Heart left ventricle (tissue), 16 donors: ENCODE measurements around the gene CIPC. TPM values are rescaled to one million over a fixed set of nuclear protein-coding genes. Genes with fewer than 3 reads are reported as not detected.
A peak's percentile ranks its signal among the peaks of the same experiment; 100 is the strongest.

Experiments
- ATAC-seq, 4 donors: fragments of 200-7000 bp; cut with Tn5 transposase; one replicate each; pipeline ENCODE4 v1.9.1; 2020 to 2022; ENCODE audit warnings: moderate library complexity in 4 of 4, mild to moderate bottlenecking in 3 of 4, moderate number of reproducible peaks in 1 of 4
- DNase-seq, 5 donors: peaks; one replicate each; pipeline ENCODE4 v3.0.0-alpha.2; 2020
- H3K27ac ChIP-seq, 12 donors: fragments of 200-600 bp; sonication (generic) in 4 of 12; one replicate each; pipeline versions ENCODE4 v1.5.0 to v1.8.0; 2016 to 2022; ENCODE audit warnings: mild to moderate bottlenecking in 2 of 12
- H3K27me3 ChIP-seq, 9 donors: fragments of 200-600 bp; sonication (generic) in 2 of 9; one replicate each; pipeline versions ENCODE4 v1.5.1 to v1.8.0; 2016 to 2022; ENCODE audit warnings: mild to moderate bottlenecking in 3 of 9
- H3K36me3 ChIP-seq, 9 donors: fragments of 200-600 bp; sonication (generic) in 2 of 9; one replicate each; pipeline versions ENCODE4 v1.5.0 to v1.8.0; 2018 to 2022; ENCODE audit warnings: mild to moderate bottlenecking in 2 of 9
- H3K4me1 ChIP-seq, 12 donors: fragments of 200-600 bp; sonication (generic) in 4 of 12; one replicate each; pipeline versions ENCODE4 v1.5.0 to v1.8.0; 2016 to 2022; ENCODE audit warnings: mild to moderate bottlenecking in 3 of 12
- H3K4me3 ChIP-seq, 12 donors: fragments of 200-600 bp; sonication (generic) in 4 of 12; one replicate each; pipeline versions ENCODE4 v1.5.0 to v1.8.0; 2017 to 2022; ENCODE audit warnings: mild to moderate bottlenecking in 9 of 12, moderate library complexity in 4 of 12
- H3K9me3 ChIP-seq, 12 donors: fragments of 200-600 bp; sonication (generic) in 4 of 12; one replicate each; pipeline versions ENCODE4 v1.5.0 to v1.8.0; 2016 to 2022; ENCODE audit warnings: mild to moderate bottlenecking in 1 of 12
- POLR2A ChIP-seq, 2 donors: fragments of 450-650 bp; IDR thresholded peaks; one replicate each; pipeline ENCODE4 v1.6.1; 2017; ENCODE audit warnings: antibody characterized with exemption in 2 of 2, mild to moderate bottlenecking in 2 of 2, moderate library complexity in 2 of 2
- WGBS, 4 donors: extraction: QIAGEN DNeasy Blood & Tissue Kit in 2 of 4; methylation state at CpG; one replicate each; pipeline versions ENCODE4 v1.1.5 to v1.1.7; 2013 to 2018; 5-methylcytosine and 5-hydroxymethylcytosine counted together
- intact Hi-C, 10 donors: fragments of 100-400 bp; cut with DNase I; formaldehyde crosslinking; loops; one replicate each; pipeline versions ENCODE4 v1.11.1 to v1.14.2; 2022
- polyA plus RNA-seq, 2 donors: library from polyadenylated mRNA; stranded (reverse); fragments of 200-250 nt; gene quantifications; one replicate each; pipeline ENCODE4 v1.2.3, GENCODE V29; 2013
- total RNA-seq, 9 donors: library from RNA; depleted of rRNA in 2 of 9; stranded (reverse); fragments of >200 nt in 2 of 9; fragmentation: NEBNext Ultra II Directional in 3 of 9; extraction: Animal tissue kit (Norgen Biotek cat#: 25700) in 3 of 9; gene quantifications; one replicate each; pipeline versions ENCODE4 v1.1.0 to v1.2.4, GENCODE V29; 2016 to 2023
- TF ChIP-seq, protein P1 (sequence below), 12 donors: fragments of 200-600 bp; sonication (generic) in 4 of 12; IDR thresholded peaks; one replicate each; pipeline versions ENCODE4 v1.5.0 to v1.8.0; 2018 to 2022; ENCODE audit warnings: antibody characterized with exemption in 12 of 12, mild to moderate bottlenecking in 5 of 12
- donor health status: ischemic (EF 13 %, LVEDD 7.1; RV severe dilation, severe dysfunction).
- donor health status: healthy with polysubstance abuse.
- donor health status: DM: no; HTN: yes; CAD: no.
- donor health status: DM: no; HTN: no; CAD: no.
- donor health status: ischemic (EF 25% LVEDD 6.9; RV normal size, moderate dysfunction).
- donor health status: ischemic (EF 25% LVEDD 5.7; RV mildly dilated, moderate dysfunction).
- donor health status: healthy.
- donor health status: DM: yes; HTN: yes; CAD: no.
- donor health status: ischemic (EF 35%, LVEDD 5.7; RV mildly dilated, moderate dysfunction).
- donor health status: nonischemic (EF 11% LVEDD 7.7; RV severe dilation, severe dysfunction).
- donor health status: DM: yes; HTN: yes; CAD: no.
- donor health status: PGD.
- donor health status: ischemic (EF 29% LVEDD 5.4; RV normal size, mild dysfunction).
- donor health status: nonischemic (EF 23%, LVEDD 6.1; RV moderate dilation, normal function).

Gene CIPC
- total and polyA plus RNA-seq, 11 donors, result 10.9 to 85.9 (median 61.3) TPM

DNA sequence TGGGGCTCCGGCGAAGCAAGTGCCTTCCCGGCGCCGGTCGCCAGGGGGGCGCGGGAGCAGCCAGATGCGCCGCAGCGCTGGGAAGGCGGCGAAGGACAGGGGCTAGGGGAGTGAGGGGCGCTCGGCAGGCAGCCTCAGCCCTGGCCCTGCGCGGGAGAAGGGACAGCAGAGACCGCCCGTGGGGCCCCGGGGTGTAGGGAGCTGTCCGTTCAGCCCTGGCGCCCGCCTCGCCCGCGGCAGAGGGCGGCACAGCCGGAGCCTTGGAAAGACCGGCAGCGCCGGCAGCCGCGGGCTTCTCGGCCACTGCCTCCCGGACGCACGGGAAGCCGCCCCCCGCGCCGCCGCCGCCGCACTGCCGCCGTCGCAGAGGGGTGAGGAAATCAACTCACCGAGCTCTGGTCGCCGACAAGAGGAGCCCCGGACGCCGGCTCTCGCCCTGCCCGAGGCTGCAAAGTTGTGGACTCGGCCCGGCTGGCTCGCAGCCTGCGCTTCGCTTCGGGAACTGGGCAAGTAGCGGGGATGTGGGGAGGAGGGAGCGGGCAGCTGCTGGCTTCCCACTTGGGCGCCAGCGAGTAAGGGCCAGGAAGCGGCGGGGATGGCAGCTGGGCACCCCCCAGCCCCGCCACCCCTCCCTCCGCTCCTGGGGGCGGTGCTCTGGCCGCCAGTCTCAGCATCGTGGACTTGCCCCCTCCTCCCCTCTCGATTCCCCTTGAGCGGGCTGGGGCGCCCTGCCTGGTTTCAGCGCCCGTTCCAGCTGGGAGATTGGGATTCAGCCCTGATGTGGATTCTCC lies 43.4 kb downstream of the CIPC start, which contains the start of gene ZDHHC22:
TSS of gene ZDHHC22 (minus strand) at position 578 of the 791 bp plus-strand sequence. CDS start 2,053 bp downstream, outside the sequence.
- Histone ChIP-seq H3K4me3 (peak within 1 kb of the TSS; percentile 17 to 53 (median 41)), H3K36me3 (no peaks in the 10 kb centered on the region), H3K27ac (no peak within 1 kb of the TSS), H3K4me1 (peaks cover 5 to 29% (median 19%) of the 10 kb centered on the region in 12 donors), H3K9me3 (no peaks in the 10 kb centered on the region), H3K27me3 (peaks cover 31 to 99% (median 89%) of the 10 kb centered on the region in 9 donors)
- ATAC-seq, result peak in 3 of 4 donors; percentile 37 to 69 (median 56)
- intact Hi-C loops, result no loop called here
- TF ChIP-seq POLR2A (IDR thresholded peaks at IDR 0.05), result no peak
- TF ChIP-seq, protein P1, sequence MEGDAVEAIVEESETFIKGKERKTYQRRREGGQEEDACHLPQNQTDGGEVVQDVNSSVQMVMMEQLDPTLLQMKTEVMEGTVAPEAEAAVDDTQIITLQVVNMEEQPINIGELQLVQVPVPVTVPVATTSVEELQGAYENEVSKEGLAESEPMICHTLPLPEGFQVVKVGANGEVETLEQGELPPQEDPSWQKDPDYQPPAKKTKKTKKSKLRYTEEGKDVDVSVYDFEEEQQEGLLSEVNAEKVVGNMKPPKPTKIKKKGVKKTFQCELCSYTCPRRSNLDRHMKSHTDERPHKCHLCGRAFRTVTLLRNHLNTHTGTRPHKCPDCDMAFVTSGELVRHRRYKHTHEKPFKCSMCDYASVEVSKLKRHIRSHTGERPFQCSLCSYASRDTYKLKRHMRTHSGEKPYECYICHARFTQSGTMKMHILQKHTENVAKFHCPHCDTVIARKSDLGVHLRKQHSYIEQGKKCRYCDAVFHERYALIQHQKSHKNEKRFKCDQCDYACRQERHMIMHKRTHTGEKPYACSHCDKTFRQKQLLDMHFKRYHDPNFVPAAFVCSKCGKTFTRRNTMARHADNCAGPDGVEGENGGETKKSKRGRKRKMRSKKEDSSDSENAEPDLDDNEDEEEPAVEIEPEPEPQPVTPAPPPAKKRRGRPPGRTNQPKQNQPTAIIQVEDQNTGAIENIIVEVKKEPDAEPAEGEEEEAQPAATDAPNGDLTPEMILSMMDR (IDR thresholded peaks at IDR 0.05), result peak in 8 of 12 donors; percentile 7 to 47 (median 30)
- WGBS, 4 donors, result 0 to 1% (median 1%) methylated on average over 12 to 77 of the region's 77 CpGs
- no peak for DNase-seq

GRCh38 chr14:77142005-77142800 lies 44.1 kb downstream of the CIPC start:
- 4 to 9% (median 5%) methylated on average over 9 of the region's 9 CpGs for WGBS, 4 donors
- peaks cover 31 to 100% (median 93%) of the 10 kb centered on the region in 9 donors for H3K27me3 ChIP-seq
- H3K36me3 ChIP-seq, result no peaks in the 10 kb centered on the region
- no peak for ATAC-seq
- TF ChIP-seq, protein P1 (IDR thresholded peaks at IDR 0.05), result no peak
- TF ChIP-seq POLR2A (IDR thresholded peaks at IDR 0.05), result no peak
- H3K4me3 ChIP-seq, result peak overlapping the region in 7 of 12 donors; percentile 29 to 51 (median 43)
- no peak for DNase-seq
- peaks cover 5 to 29% (median 19%) of the 10 kb centered on the region in 12 donors for H3K4me1 ChIP-seq
- no peaks in the 10 kb centered on the region for H3K9me3 ChIP-seq
- no peak overlapping the region for H3K27ac ChIP-seq
- intact Hi-C loops, result no loop called here

DNA sequence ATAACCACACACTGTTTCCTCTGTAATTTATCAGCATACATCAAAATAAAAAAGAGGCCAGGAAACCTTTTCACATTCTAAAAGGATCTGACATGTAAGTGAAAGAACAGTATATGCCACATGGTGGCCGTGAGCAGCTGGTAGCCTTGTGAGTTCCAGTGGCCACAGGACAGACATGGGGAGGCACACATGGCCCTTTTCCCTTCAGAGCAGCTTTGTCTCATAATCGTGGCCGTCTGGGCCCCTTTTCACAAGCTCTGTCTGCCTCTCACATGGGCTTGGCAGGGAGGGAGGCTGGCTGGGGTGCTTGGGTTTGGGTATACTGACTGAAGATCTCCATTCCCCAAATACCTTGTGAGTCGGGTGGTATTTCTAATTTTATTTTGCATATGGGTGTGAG lies 45.0 kb downstream of the CIPC start:
- WGBS, 4 donors, result 8 to 17% (median 9%) methylated on average over 4 of the region's 4 CpGs
- DNase-seq (no peak), ATAC-seq (no peak)
- Histone ChIP-seq H3K9me3 (no peaks in the 10 kb centered on the region), H3K4me1 (peaks cover 5 to 29% (median 19%) of the 10 kb centered on the region in 12 donors), H3K27me3 (peaks cover 27 to 96% (median 88%) of the 10 kb centered on the region in 9 donors), H3K4me3 (no peak overlapping the region), H3K27ac (no peak overlapping the region), H3K36me3 (no peaks in the 10 kb centered on the region)
- no peak for TF ChIP-seq POLR2A (IDR thresholded peaks at IDR 0.05)
- TF ChIP-seq, protein P1 (IDR thresholded peaks at IDR 0.05), result no peak
- intact Hi-C loops, result no loop called here
